Measurements from ENCODE around the gene HIPK1. TPM values are rescaled to one million over a fixed set of nuclear protein-coding genes. Genes with fewer than 3 reads are reported as not detected.
"Not testable (repeated sequence)": the region's sequence is repeated elsewhere in the genome, so short reads cannot be mapped to it uniquely, and the experiment has no call there.

The HIPK1 gene
- polyA plus RNA-seq, 4 donors: 34.2 to 43.3 (median 41.7) TPM

GRCh38 chr1:113940365-113941244 is 11.5 kb downstream of the HIPK1 start:
- DNase-seq (ENCODE audit: low read depth in 4 of 4, low spot score in 2 of 4): no peak

- no peak for DNase-seq (ENCODE audit: low read depth in 4 of 4, low spot score in 2 of 4)
Measured at GRCh38 chr1:113941245-113941559, 12.1 kb downstream of the HIPK1 start.

GRCh38 chr1:113942527-113942926 is 13.4 kb downstream of the HIPK1 start:
- no peak for DNase-seq (ENCODE audit: low read depth in 4 of 4, low spot score in 2 of 4)

- DNase-seq (ENCODE audit: low read depth in 4 of 4, low spot score in 2 of 4): no peak
Measured at GRCh38 chr1:113943028-113943811, 14.1 kb downstream of the HIPK1 start.

GRCh38 chr1:113945329-113945728 is 16.2 kb downstream of the HIPK1 start:
- DNase-seq (ENCODE audit: low read depth in 4 of 4, low spot score in 2 of 4): no peak

- DNase-seq (ENCODE audit: low read depth in 4 of 4, low spot score in 2 of 4): no peak
Measured at GRCh38 chr1:113946112-113946511, 17.0 kb downstream of the HIPK1 start.

- DNase-seq (ENCODE audit: low read depth in 4 of 4, low spot score in 2 of 4): no peak
Measured at GRCh38 chr1:113946678-113947387, 17.7 kb downstream of the HIPK1 start.

GRCh38 chr1:113947388-113948107 is 18.4 kb downstream of the HIPK1 start:
- no peak for DNase-seq (ENCODE audit: low read depth in 4 of 4, low spot score in 2 of 4)

- DNase-seq (ENCODE audit: low read depth in 4 of 4, low spot score in 2 of 4): not testable (repeated sequence)
Measured at GRCh38 chr1:113948151-113948550, 19.0 kb downstream of the HIPK1 start.

- no peak for DNase-seq (ENCODE audit: low read depth in 4 of 4, low spot score in 2 of 4)
Measured at GRCh38 chr1:113949007-113949406, 19.9 kb downstream of the HIPK1 start.

- DNase-seq (ENCODE audit: low read depth in 4 of 4, low spot score in 2 of 4): no peak
Measured at GRCh38 chr1:113950908-113951307, 21.8 kb downstream of the HIPK1 start.

GRCh38 chr1:113951719-113952118 is 22.6 kb downstream of the HIPK1 start:
- no peak for DNase-seq (ENCODE audit: low read depth in 4 of 4, low spot score in 2 of 4)

GRCh38 chr1:113957984-113958383 is 28.9 kb downstream of the HIPK1 start:
- DNase-seq (ENCODE audit: low read depth in 4 of 4, low spot score in 2 of 4): no peak

GRCh38 chr1:113958691-113959090 is 29.6 kb downstream of the HIPK1 start:
- no peak for DNase-seq (ENCODE audit: low read depth in 4 of 4, low spot score in 2 of 4)

- DNase-seq (ENCODE audit: low read depth in 4 of 4, low spot score in 2 of 4): no peak
Measured at GRCh38 chr1:113963281-113963906, 34.3 kb downstream of the HIPK1 start.

- DNase-seq (ENCODE audit: low read depth in 4 of 4, low spot score in 2 of 4): no peak
Measured at GRCh38 chr1:113965703-113966412, 36.7 kb downstream of the HIPK1 start.

- DNase-seq (ENCODE audit: low read depth in 4 of 4, low spot score in 2 of 4): no peak
Measured at GRCh38 chr1:113972954-113973353, 43.8 kb downstream of the HIPK1 start.

GRCh38 chr1:113975211-113975895 is 46.2 kb downstream of the HIPK1 start:
- no peak for DNase-seq (ENCODE audit: low read depth in 4 of 4, low spot score in 2 of 4)
